ENCODE measurements around the gene NT5DC1.

NT5DC1 gene

GRCh38 chr6:116062496-116062895 lies 38.2 kb upstream of the NT5DC1 start:
- Histone ChIP-seq H3K79me2 (ENCODE audit: insufficient read depth, low read length) (no peaks in the 10 kb centered on the region), H3K4me3 (ENCODE audit: low read length, poor library complexity, severe bottlenecking) (no peak overlapping the region), H3K9me3 (ENCODE audit: insufficient read depth, low read depth, low read length) (no peaks in the 10 kb centered on the region), H3K4me1 (ENCODE audit: insufficient read depth, low read length, poor library complexity, severe bottlenecking) (no peaks in the 10 kb centered on the region), H4K20me1 (ENCODE audit: insufficient read depth, low read length, poor library complexity, severe bottlenecking) (no peaks in the 10 kb centered on the region), H2AFZ (ENCODE audit: low read length) (no peak overlapping the region), H3K27me3 (ENCODE audit: insufficient read depth, low read length, poor library complexity, severe bottlenecking) (no peaks in the 10 kb centered on the region), H3K9me2 (replicated peaks; ENCODE audit: low read depth, low read length) (no peaks in the 10 kb centered on the region), H3K4me2 (ENCODE audit: low read depth, low read length, poor library complexity, severe bottlenecking) (no peak overlapping the region), H3K36me3 (ENCODE audit: insufficient read depth, low read length) (no peaks in the 10 kb centered on the region), H3K9ac (ENCODE audit: low read depth, low read length, poor library complexity, severe bottlenecking) (no peak overlapping the region), H3F3A (ENCODE audit: low read depth) (no peaks in the 10 kb centered on the region)
- TF ChIP-seq CTCF (conservative IDR thresholded peaks at IDR 0.05; ENCODE audit: low read length) (no peak), EZH2phosphoT487 (IDR thresholded peaks at IDR 0.05; ENCODE audit: borderline replicate concordance) (no peak)

GRCh38 chr6:116064666-116065065 lies 36.0 kb upstream of the NT5DC1 start:
- Histone ChIP-seq H2AFZ (ENCODE audit: low read length) (no peak overlapping the region), H3K9ac (ENCODE audit: low read depth, low read length, poor library complexity, severe bottlenecking) (no peak overlapping the region), H3K9me2 (replicated peaks; ENCODE audit: low read depth, low read length) (no peaks in the 10 kb centered on the region), H3K4me1 (ENCODE audit: insufficient read depth, low read length, poor library complexity, severe bottlenecking) (no peaks in the 10 kb centered on the region), H3K36me3 (ENCODE audit: insufficient read depth, low read length) (no peaks in the 10 kb centered on the region), H3K4me3 (ENCODE audit: low read length, poor library complexity, severe bottlenecking) (no peak overlapping the region), H3K27me3 (ENCODE audit: insufficient read depth, low read length, poor library complexity, severe bottlenecking) (no peaks in the 10 kb centered on the region), H3K9me3 (ENCODE audit: insufficient read depth, low read depth, low read length) (no peaks in the 10 kb centered on the region), H3K4me2 (ENCODE audit: low read depth, low read length, poor library complexity, severe bottlenecking) (no peak overlapping the region), H3F3A (ENCODE audit: low read depth) (no peaks in the 10 kb centered on the region), H4K20me1 (ENCODE audit: insufficient read depth, low read length, poor library complexity, severe bottlenecking) (no peaks in the 10 kb centered on the region), H3K79me2 (ENCODE audit: insufficient read depth, low read length) (no peaks in the 10 kb centered on the region)
- TF ChIP-seq EZH2phosphoT487 (IDR thresholded peaks at IDR 0.05; ENCODE audit: borderline replicate concordance) (no peak), CTCF (conservative IDR thresholded peaks at IDR 0.05; ENCODE audit: low read length) (no peak)

- H3K4me3 ChIP-seq (ENCODE audit: low read length, poor library complexity, severe bottlenecking), result no peak overlapping the region
- no peaks in the 10 kb centered on the region for H3K9me3 ChIP-seq (ENCODE audit: insufficient read depth, low read depth, low read length)
- H3K79me2 ChIP-seq (ENCODE audit: insufficient read depth, low read length), result no peaks in the 10 kb centered on the region
- no peaks in the 10 kb centered on the region for H3F3A ChIP-seq (ENCODE audit: low read depth)
- TF ChIP-seq EZH2phosphoT487 (IDR thresholded peaks at IDR 0.05; ENCODE audit: borderline replicate concordance) (no peak), CTCF (conservative IDR thresholded peaks at IDR 0.05; ENCODE audit: low read length) (no peak)
- no peak overlapping the region for H2AFZ ChIP-seq (ENCODE audit: low read length)
- no peaks in the 10 kb centered on the region for H3K36me3 ChIP-seq (ENCODE audit: insufficient read depth, low read length)
- no peaks in the 10 kb centered on the region for H3K4me1 ChIP-seq (ENCODE audit: insufficient read depth, low read length, poor library complexity, severe bottlenecking)
- no peak overlapping the region for H3K9ac ChIP-seq (ENCODE audit: low read depth, low read length, poor library complexity, severe bottlenecking)
- H4K20me1 ChIP-seq (ENCODE audit: insufficient read depth, low read length, poor library complexity, severe bottlenecking), result no peaks in the 10 kb centered on the region
- no peak overlapping the region for H3K4me2 ChIP-seq (ENCODE audit: low read depth, low read length, poor library complexity, severe bottlenecking)
- no peaks in the 10 kb centered on the region for H3K27me3 ChIP-seq (ENCODE audit: insufficient read depth, low read length, poor library complexity, severe bottlenecking)
- H3K9me2 ChIP-seq (replicated peaks; ENCODE audit: low read depth, low read length), result no peaks in the 10 kb centered on the region
Observed at GRCh38 chr6:116066789-116067188, 33.9 kb upstream of the NT5DC1 start.

Measured in Loucy (cell line).